Kidney (tissue), 14 donors: ENCODE results near the gene CD180. TPM values are rescaled to one million over a fixed set of nuclear protein-coding genes. Genes with fewer than 3 reads are reported as not detected.
A peak's percentile ranks its signal among the peaks of the same experiment; 100 is the strongest.

Source experiments
- DNase-seq, 5 donors: peaks; one replicate each; pipeline ENCODE4 v3.0.0-alpha.2; 2013 to 2020
- FAIRE-seq: peaks from 2 replicates; lab custom pipeline; 2012; peaks lifted over from hg19 to GRCh38; lab: Jason Lieb, UNC
- H3K27ac ChIP-seq, 2 donors: one replicate each; pipeline ENCODE4 v1.7.0; 2013; ENCODE audit warnings: low read depth in 2 of 2, low read length in 2 of 2, inconsistent platforms in 1 of 2
- H3K27me3 ChIP-seq: one replicate; pipeline ENCODE4 v1.7.1; 2013; ENCODE audit warnings: low read length, inconsistent platforms; ENCODE audit not compliant: control insufficient read depth, insufficient read depth
- H3K36me3 ChIP-seq, 3 donors: one replicate each; pipeline versions ENCODE4 v1.7.0 to v1.7.1; 2013; ENCODE audit warnings: low read length in 3 of 3, control low read depth in 1 of 3, inconsistent platforms in 1 of 3; ENCODE audit not compliant: insufficient read depth in 3 of 3, control insufficient read depth in 2 of 3
- H3K4me1 ChIP-seq, 3 donors: one replicate each; pipeline versions ENCODE4 v1.7.0 to v1.7.1; 2013; ENCODE audit warnings: low read length in 3 of 3, inconsistent platforms in 1 of 3, low read depth in 1 of 3; ENCODE audit not compliant: control insufficient read depth in 2 of 3, insufficient read depth in 2 of 3
- H3K4me3 ChIP-seq, 3 donors: one replicate each; pipeline versions ENCODE4 v1.7.0 to v1.8.1; 2013; ENCODE audit warnings: low read length in 3 of 3, control low read depth in 1 of 3, inconsistent platforms in 1 of 3
- H3K9ac ChIP-seq, 3 donors: one replicate each; pipeline versions ENCODE4 v1.7.0 to v1.7.1; 2013; ENCODE audit warnings: low read length in 3 of 3, control low read depth in 1 of 3, inconsistent platforms in 1 of 3
- H3K9me3 ChIP-seq, 3 donors: one replicate each; pipeline versions ENCODE4 v1.7.0 to v1.7.1; 2013; ENCODE audit warnings: low read length in 3 of 3, control low read depth in 1 of 3, inconsistent platforms in 1 of 3; ENCODE audit not compliant: control insufficient read depth in 2 of 3, insufficient read depth in 1 of 3
- intact Hi-C: fragments of 100-400 bp; cut with DNase I; formaldehyde crosslinking; loops from one replicate; pipeline ENCODE4 v1.11.1; 2022
- polyA plus RNA-seq: library from polyadenylated mRNA; stranded (reverse); fragments of 350-450 nt; fragmentation: Illumina TruSeq; extraction: RNeasy Lipid Tissue Mini Kit (QIAGEN cat#74804); gene quantifications from one replicate; pipeline ENCODE4 v1.2.3, GENCODE V29; 2014; ENCODE audit warnings: low read depth, low replicate concordance; ENCODE audit not compliant: insufficient read depth
- total RNA-seq: library from RNA; stranded (reverse); fragmentation: NEBNext Ultra II Directional; extraction: Animal tissue kit (Norgen Biotek cat#: 25700); gene quantifications from one replicate; pipeline ENCODE4 v1.2.1, GENCODE V29; 2021
- TF ChIP-seq, protein P1 (sequence below): IDR thresholded peaks from 3 replicates; pipeline ENCODE4 v1.5.1; 2012; ENCODE audit warnings: mild to moderate bottlenecking, moderate library complexity, borderline replicate concordance; ENCODE audit not compliant: insufficient read depth; ENCODE audit errors: extremely low read depth
- donor health status: control.
- donor health status: control.
- donor health status: control.
- donor health status: control.
- donor health status: control.
- donor health status: DM: yes; HTN: yes; CAD: no.
- donor health status: Normal renal cell carcinoma (clear cell type).

Gene CD180
- total and polyA plus RNA-seq, 2 donors from 2014 or later, result 0.28 to 3.3 TPM

DNA sequence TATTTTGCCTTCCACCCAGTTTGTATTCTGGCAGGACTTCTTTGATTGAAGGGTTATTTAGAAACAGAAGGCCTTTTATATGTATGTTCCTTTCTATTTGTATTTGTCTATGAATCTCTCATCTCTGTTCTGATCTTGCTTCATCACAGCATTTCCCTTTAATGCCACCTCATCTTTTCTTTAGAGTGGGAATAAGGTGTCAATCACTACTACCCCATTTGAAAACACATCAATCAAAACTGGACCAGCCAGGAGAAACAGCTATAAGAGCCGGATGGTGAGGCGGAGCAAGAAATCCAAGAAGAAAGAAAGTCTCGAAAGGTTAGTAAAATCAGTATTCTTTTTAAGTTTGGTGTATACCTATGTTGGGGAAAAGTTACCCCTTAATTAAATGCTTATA lies 36.3 kb downstream of the CD180 start:
- DNase-seq (no peak), FAIRE-seq (no peak)
- Histone ChIP-seq H3K4me1 (no peaks in the 10 kb centered on the region), H3K9me3 (no peaks in the 10 kb centered on the region), H3K4me3 (no peak overlapping the region), H3K27ac (no peak overlapping the region), H3K27me3 (no peaks in the 10 kb centered on the region), H3K36me3 (peaks cover 0 to 32% (median 6%) of the 10 kb centered on the region in 3 donors), H3K9ac (no peak overlapping the region)
- TF ChIP-seq, protein P1, sequence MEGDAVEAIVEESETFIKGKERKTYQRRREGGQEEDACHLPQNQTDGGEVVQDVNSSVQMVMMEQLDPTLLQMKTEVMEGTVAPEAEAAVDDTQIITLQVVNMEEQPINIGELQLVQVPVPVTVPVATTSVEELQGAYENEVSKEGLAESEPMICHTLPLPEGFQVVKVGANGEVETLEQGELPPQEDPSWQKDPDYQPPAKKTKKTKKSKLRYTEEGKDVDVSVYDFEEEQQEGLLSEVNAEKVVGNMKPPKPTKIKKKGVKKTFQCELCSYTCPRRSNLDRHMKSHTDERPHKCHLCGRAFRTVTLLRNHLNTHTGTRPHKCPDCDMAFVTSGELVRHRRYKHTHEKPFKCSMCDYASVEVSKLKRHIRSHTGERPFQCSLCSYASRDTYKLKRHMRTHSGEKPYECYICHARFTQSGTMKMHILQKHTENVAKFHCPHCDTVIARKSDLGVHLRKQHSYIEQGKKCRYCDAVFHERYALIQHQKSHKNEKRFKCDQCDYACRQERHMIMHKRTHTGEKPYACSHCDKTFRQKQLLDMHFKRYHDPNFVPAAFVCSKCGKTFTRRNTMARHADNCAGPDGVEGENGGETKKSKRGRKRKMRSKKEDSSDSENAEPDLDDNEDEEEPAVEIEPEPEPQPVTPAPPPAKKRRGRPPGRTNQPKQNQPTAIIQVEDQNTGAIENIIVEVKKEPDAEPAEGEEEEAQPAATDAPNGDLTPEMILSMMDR, result no peak
- intact Hi-C loops, result loop anchor here (10.0 kb wide), 1 partner anchor 55 kb away; no protein-coding TSS in a partner anchor

DNA sequence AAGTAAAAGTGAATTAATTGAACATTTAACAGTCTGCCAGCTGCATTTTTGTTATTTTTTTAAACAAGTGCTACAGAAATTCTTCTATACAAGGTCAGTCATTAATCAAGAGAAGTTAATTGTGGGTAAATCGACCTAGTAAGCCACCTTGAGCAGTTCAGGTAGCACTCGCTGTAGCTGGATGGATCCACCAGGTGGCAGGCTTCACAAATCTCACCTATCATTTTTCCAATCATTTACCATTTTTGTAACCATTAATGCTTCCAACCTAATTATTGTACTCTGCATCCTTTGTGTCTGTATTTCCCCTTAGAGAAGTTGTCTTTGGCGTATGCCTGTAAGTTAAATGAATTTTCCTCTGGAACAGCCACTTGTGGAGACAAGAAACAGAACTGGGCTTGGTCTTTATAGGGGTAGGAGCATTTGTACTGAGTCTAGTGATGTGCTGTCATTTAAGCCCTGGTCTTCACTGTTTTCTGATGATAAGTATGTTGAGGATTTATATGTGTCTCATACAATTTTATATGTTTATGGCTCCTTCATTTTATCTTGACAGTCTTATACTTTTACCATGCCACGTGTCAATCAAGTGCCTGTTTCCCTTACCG lies 39.5 kb downstream of the CD180 start:
- TF ChIP-seq, protein P1, result peak; percentile 71
- no peaks in the 10 kb centered on the region for H3K9me3 ChIP-seq
- H3K36me3 ChIP-seq, result peaks cover 2 to 35% (median 14%) of the 10 kb centered on the region in 3 donors
- peak in 2 of 5 donors; percentile 38 to 41 for DNase-seq
- FAIRE-seq, result no peak
- no peaks in the 10 kb centered on the region for H3K27me3 ChIP-seq
- no peak overlapping the region for H3K27ac ChIP-seq
- no peak overlapping the region for H3K4me3 ChIP-seq
- H3K9ac ChIP-seq, result no peak overlapping the region
- H3K4me1 ChIP-seq, result no peaks in the 10 kb centered on the region
- intact Hi-C loops, result no loop called here

DNA sequence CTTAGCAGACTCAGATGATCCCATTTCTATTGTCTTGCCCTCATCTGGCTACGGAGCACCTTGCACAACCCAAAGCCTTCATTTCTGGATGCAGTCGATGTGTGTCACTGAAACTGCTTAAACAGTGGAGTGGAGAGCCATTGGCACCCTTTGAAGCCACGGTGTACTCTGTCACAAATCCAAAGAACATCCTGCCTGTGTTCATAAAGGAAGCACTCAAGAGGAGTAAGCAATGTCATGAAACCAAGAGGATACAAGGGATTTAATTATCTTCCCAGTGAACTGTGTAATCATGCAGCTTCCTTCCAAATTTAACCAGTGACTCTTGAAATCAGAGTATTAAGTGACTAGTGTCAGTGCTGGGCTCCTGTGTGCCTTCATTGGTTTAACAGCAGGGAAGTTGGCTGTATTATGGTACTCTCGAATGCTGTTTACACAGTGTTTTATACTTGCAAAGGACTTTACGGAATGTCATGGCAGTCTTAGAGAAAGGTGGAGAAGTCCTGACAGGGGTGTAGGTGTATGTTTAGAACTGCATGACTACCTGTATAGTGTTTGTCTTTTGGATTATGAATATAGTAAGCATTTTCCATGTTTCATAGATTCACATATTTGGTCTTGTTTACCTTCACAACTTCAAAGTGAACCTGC lies 41.9 kb downstream of the CD180 start:
- H3K4me1 ChIP-seq, result no peaks in the 10 kb centered on the region
- no peaks in the 10 kb centered on the region for H3K9me3 ChIP-seq
- H3K27ac ChIP-seq, result no peak overlapping the region
- DNase-seq, result peak in 1 of 5 donors; percentile 27
- FAIRE-seq, result no peak
- TF ChIP-seq, protein P1, result no peak
- intact Hi-C loops, result no loop called here
- H3K9ac ChIP-seq, result no peak overlapping the region
- H3K36me3 ChIP-seq, result peaks cover 7 to 43% (median 19%) of the 10 kb centered on the region in 3 donors
- H3K4me3 ChIP-seq, result no peak overlapping the region
- H3K27me3 ChIP-seq, result no peaks in the 10 kb centered on the region
